SK-N-SH treated with all-trans-retinoic acid at 6 μM for 48 hours (cell line): Measurements from ENCODE around the gene AKNA.

ENCODE experiments used
- ARNTL ChIP-seq: fragments of 450-650 bp; formaldehyde crosslinking; IDR thresholded peaks from 2 replicates; pipeline ENCODE4 v1.5.0; 2020; ENCODE audit warnings: low read depth, mild to moderate bottlenecking, moderate library complexity, borderline replicate concordance
- CSDC2 ChIP-seq: fragments of 250-450 bp; sonication (Bioruptor Pico); IDR thresholded peaks from 2 replicates; pipeline ENCODE4 v1.5.0; 2020; ENCODE audit warnings: mild to moderate bottlenecking, moderate library complexity
- ESRRG ChIP-seq: fragments of 250-450 bp; sonication (Bioruptor Pico); IDR thresholded peaks from 2 replicates; pipeline ENCODE4 v1.6.1; 2021; ENCODE audit warnings: mild to moderate bottlenecking
- GLIS3 ChIP-seq: fragments of 250-450 bp; sonication (Bioruptor Pico); IDR thresholded peaks from 2 replicates; pipeline ENCODE4 v1.5.0; 2020; ENCODE audit warnings: mild to moderate bottlenecking, moderate library complexity
- OSR1 ChIP-seq: fragments of 250-450 bp; sonication (Bioruptor Pico); IDR thresholded peaks from 2 replicates; pipeline ENCODE4 v1.8.0; 2022; ENCODE audit warnings: moderate library complexity, mild to moderate bottlenecking, inconsistent platforms
- RARB ChIP-seq: fragments of 250-450 bp; sonication (Bioruptor Pico); IDR thresholded peaks from 2 replicates; pipeline ENCODE4 v1.8.0; 2021; ENCODE audit warnings: mild to moderate bottlenecking, moderate library complexity
- TOX ChIP-seq: fragments of 250-450 bp; sonication (Bioruptor Pico); IDR thresholded peaks from 2 replicates; pipeline ENCODE4 v1.8.0; 2021; ENCODE audit warnings: mild to moderate bottlenecking, moderate library complexity, borderline replicate concordance
- ZNF70 ChIP-seq: fragments of 450-650 bp; formaldehyde crosslinking; IDR thresholded peaks from 2 replicates; pipeline ENCODE4 v1.5.0; 2020; ENCODE audit warnings: mild to moderate bottlenecking, moderate library complexity
- TF ChIP-seq, protein P1 (sequence below): fragments of 250-450 bp; sonication (Bioruptor Pico); IDR thresholded peaks from 2 replicates; pipeline ENCODE4 v1.8.0; 2020; ENCODE audit warnings: mild to moderate bottlenecking, moderate library complexity, borderline replicate concordance
- TF ChIP-seq, protein P2 (sequence below): fragments of 250-450 bp; sonication (Bioruptor Pico); IDR thresholded peaks from 2 replicates; pipeline ENCODE4 v1.5.1; 2020; ENCODE audit warnings: low read depth, mild to moderate bottlenecking, moderate library complexity
- TF ChIP-seq, protein P3 (sequence below): fragments of 250-450 bp; sonication (Bioruptor Pico); IDR thresholded peaks from 2 replicates; pipeline ENCODE4 v1.5.0; 2020; ENCODE audit warnings: mild to moderate bottlenecking, moderate library complexity
- TF ChIP-seq, protein P4 (sequence below): fragments of 250-450 bp; sonication (Bioruptor Pico); IDR thresholded peaks from 2 replicates; pipeline ENCODE4 v1.8.0; 2021; ENCODE audit warnings: low read depth, mild to moderate bottlenecking, moderate library complexity, borderline replicate concordance

DNA sequence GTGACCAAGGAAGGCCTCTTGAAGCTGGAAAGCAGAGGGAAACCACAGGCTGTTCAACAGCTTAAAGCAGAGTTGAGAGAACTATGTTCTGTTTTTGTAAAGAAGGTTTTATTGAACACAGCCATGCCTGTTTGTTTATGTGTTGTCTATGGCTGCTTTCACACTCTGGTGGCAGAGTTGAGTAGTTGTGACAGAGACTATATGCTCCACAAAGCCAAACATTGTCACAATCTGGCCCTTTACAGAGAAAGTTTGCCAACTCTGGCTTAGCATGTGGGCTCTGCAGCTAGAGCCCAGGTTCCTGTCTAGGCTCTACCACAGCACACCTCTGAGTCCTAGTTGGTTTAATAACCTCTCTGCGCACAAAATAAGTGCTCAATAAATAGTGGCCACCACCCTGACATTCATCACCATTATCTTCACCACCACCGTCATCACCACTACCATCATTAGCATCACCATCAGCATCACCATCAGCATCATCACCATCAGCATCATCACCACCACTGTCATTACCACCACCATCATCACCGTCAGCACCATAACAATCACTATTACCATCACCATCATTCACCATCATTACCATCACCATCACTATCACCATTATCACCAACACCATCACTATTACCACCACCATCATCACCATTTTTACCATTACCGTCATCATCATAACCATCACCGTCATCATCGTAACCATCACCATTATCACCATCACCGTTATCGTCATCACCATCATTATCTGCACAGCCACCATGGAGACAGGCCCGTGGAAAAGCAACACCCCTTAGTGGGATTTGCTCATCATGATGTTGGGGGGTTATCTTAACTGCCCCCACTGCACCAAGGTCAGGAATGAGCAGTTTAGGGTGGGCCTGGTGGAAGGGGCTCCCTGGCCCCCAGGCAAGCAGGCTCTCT lies 18.3 kb downstream of the AKNA start:
- TF ChIP-seq, protein P1, sequence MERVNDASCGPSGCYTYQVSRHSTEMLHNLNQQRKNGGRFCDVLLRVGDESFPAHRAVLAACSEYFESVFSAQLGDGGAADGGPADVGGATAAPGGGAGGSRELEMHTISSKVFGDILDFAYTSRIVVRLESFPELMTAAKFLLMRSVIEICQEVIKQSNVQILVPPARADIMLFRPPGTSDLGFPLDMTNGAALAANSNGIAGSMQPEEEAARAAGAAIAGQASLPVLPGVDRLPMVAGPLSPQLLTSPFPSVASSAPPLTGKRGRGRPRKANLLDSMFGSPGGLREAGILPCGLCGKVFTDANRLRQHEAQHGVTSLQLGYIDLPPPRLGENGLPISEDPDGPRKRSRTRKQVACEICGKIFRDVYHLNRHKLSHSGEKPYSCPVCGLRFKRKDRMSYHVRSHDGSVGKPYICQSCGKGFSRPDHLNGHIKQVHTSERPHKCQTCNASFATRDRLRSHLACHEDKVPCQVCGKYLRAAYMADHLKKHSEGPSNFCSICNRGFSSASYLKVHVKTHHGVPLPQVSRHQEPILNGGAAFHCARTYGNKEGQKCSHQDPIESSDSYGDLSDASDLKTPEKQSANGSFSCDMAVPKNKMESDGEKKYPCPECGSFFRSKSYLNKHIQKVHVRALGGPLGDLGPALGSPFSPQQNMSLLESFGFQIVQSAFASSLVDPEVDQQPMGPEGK (CRISPR knock-in tag), result no peak
- TF ChIP-seq ARNTL (CRISPR knock-in tag), result no peak
- TF ChIP-seq RARB (CRISPR knock-in tag), result no peak
- TF ChIP-seq, protein P2, sequence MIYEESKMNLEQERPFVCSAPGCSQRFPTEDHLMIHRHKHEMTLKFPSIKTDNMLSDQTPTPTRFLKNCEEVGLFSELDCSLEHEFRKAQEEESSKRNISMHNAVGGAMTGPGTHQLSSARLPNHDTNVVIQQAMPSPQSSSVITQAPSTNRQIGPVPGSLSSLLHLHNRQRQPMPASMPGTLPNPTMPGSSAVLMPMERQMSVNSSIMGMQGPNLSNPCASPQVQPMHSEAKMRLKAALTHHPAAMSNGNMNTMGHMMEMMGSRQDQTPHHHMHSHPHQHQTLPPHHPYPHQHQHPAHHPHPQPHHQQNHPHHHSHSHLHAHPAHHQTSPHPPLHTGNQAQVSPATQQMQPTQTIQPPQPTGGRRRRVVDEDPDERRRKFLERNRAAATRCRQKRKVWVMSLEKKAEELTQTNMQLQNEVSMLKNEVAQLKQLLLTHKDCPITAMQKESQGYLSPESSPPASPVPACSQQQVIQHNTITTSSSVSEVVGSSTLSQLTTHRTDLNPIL (CRISPR knock-in tag), result no peak
- TF ChIP-seq ESRRG (CRISPR knock-in tag), result no peak
- TF ChIP-seq ZNF70 (CRISPR knock-in tag), result no peak
- TF ChIP-seq, protein P3, sequence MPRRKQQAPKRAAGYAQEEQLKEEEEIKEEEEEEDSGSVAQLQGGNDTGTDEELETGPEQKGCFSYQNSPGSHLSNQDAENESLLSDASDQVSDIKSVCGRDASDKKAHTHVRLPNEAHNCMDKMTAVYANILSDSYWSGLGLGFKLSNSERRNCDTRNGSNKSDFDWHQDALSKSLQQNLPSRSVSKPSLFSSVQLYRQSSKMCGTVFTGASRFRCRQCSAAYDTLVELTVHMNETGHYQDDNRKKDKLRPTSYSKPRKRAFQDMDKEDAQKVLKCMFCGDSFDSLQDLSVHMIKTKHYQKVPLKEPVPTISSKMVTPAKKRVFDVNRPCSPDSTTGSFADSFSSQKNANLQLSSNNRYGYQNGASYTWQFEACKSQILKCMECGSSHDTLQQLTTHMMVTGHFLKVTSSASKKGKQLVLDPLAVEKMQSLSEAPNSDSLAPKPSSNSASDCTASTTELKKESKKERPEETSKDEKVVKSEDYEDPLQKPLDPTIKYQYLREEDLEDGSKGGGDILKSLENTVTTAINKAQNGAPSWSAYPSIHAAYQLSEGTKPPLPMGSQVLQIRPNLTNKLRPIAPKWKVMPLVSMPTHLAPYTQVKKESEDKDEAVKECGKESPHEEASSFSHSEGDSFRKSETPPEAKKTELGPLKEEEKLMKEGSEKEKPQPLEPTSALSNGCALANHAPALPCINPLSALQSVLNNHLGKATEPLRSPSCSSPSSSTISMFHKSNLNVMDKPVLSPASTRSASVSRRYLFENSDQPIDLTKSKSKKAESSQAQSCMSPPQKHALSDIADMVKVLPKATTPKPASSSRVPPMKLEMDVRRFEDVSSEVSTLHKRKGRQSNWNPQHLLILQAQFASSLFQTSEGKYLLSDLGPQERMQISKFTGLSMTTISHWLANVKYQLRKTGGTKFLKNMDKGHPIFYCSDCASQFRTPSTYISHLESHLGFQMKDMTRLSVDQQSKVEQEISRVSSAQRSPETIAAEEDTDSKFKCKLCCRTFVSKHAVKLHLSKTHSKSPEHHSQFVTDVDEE, result no peak
- TF ChIP-seq, protein P4, sequence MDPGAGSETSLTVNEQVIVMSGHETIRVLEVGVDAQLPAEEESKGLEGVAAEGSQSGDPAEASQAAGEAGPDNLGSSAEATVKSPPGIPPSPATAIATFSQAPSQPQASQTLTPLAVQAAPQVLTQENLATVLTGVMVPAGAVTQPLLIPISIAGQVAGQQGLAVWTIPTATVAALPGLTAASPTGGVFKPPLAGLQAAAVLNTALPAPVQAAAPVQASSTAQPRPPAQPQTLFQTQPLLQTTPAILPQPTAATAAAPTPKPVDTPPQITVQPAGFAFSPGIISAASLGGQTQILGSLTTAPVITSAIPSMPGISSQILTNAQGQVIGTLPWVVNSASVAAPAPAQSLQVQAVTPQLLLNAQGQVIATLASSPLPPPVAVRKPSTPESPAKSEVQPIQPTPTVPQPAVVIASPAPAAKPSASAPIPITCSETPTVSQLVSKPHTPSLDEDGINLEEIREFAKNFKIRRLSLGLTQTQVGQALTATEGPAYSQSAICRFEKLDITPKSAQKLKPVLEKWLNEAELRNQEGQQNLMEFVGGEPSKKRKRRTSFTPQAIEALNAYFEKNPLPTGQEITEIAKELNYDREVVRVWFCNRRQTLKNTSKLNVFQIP (CRISPR knock-in tag), result no peak
- no peak for TF ChIP-seq CSDC2 (CRISPR knock-in tag)
- TF ChIP-seq OSR1 (CRISPR knock-in tag), result no peak
- no peak for TF ChIP-seq TOX (CRISPR knock-in tag)
- TF ChIP-seq GLIS3 (CRISPR knock-in tag), result no peak
